Cardiac fibroblast (primary cell): ENCODE measurements around the gene SRP14.

Experiments
- DNase-seq, 2 donors: peaks; one replicate each; pipeline versions ENCODE4 v3.0.0 to v3.0.0-alpha.2; 2010; ENCODE audit warnings: low read depth in 2 of 2
- H3K4me3 ChIP-seq, 2 donors: replicated peaks in 1 of 2; 1 replicate in 1 of 2; 2 replicates in 1 of 2; pipeline ENCODE4 v1.5.1; 2011; ENCODE audit warnings: low read depth in 2 of 2, low read length in 2 of 2, mild to moderate bottlenecking in 2 of 2, moderate library complexity in 1 of 2
- TF ChIP-seq, protein P1 (sequence below): IDR thresholded peaks from one replicate; pipeline ENCODE4 v1.5.1; 2011; ENCODE audit warnings: low read depth, mild to moderate bottlenecking, low read length, inconsistent platforms

SRP14 gene

GRCh38 chr15:40059821-40060220, 20.8 kb upstream of the SRP14 start:
- TF ChIP-seq, protein P1, sequence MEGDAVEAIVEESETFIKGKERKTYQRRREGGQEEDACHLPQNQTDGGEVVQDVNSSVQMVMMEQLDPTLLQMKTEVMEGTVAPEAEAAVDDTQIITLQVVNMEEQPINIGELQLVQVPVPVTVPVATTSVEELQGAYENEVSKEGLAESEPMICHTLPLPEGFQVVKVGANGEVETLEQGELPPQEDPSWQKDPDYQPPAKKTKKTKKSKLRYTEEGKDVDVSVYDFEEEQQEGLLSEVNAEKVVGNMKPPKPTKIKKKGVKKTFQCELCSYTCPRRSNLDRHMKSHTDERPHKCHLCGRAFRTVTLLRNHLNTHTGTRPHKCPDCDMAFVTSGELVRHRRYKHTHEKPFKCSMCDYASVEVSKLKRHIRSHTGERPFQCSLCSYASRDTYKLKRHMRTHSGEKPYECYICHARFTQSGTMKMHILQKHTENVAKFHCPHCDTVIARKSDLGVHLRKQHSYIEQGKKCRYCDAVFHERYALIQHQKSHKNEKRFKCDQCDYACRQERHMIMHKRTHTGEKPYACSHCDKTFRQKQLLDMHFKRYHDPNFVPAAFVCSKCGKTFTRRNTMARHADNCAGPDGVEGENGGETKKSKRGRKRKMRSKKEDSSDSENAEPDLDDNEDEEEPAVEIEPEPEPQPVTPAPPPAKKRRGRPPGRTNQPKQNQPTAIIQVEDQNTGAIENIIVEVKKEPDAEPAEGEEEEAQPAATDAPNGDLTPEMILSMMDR = no peak
- DNase-seq = no peak
- H3K4me3 ChIP-seq = no peak overlapping the region

GRCh38 chr15:40058476-40059140, 19.6 kb upstream of the SRP14 start:
- DNase-seq = peak; percentile 67 to 74
- H3K4me3 ChIP-seq = no peak overlapping the region
- TF ChIP-seq, protein P1 = no peak

DNA sequence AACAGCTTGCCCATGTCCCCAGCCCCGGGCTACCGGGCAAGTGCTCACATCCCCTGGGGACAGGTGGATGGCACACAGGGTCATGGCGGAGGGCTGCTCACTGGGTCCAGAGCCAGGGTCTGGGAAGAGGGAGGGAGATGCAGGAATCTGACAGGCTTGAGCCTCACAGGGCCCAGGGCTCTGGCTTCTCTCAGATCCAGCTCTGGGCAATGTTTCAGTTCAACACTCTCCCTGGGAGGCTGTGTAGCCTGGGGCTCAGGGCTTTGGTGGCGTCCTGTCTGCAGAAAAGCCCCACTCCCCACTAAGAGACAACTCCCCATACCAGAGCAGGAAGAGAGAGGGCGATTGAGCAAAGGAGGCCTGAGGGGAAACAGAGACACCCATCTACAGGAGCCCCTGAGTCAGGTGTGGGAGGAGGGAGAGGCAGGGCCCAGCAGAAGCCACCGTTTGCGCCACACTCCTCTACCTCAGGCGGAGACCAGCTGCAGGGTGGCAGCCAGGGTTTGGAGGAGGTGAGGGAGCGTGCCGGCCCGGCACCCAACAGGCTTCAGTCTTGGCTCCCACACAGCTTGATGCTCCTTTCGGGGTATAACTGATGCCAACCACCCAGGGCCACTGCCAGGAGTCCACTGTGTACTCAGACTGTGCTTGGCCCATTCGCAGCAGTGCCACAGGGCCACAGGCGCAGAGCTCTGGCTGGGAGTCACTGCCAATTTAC, 16.8 kb upstream of the SRP14 start:
- no peak for DNase-seq
- no peak overlapping the region for H3K4me3 ChIP-seq
- TF ChIP-seq, protein P1 = no peak

- no peak overlapping the region for H3K4me3 ChIP-seq
- TF ChIP-seq, protein P1 = no peak
- peak in 1 of 2 donors; percentile 33 for DNase-seq
These were observed 16.0 kb upstream of the SRP14 start for GRCh38 chr15:40054855-40055575.

- no peak for DNase-seq
- no peak overlapping the region for H3K4me3 ChIP-seq
- TF ChIP-seq, protein P1 = no peak
These were observed 15.5 kb upstream of the SRP14 start for GRCh38 chr15:40054605-40054854.

GRCh38 chr15:40053831-40054604, 15.0 kb upstream of the SRP14 start:
- DNase-seq = no peak
- no peak overlapping the region for H3K4me3 ChIP-seq
- TF ChIP-seq, protein P1 = no peak
